Right renal pelvis (tissue), 4 donors: ENCODE results near the gene ADAMTSL1. TPM values are rescaled to one million over a fixed set of nuclear protein-coding genes. Genes with fewer than 3 reads are reported as not detected.

Experiments
- DNase-seq, 4 donors: peaks; one replicate each; pipeline ENCODE4 v3.0.0-alpha.2; 2013; ENCODE audit warnings: low read depth in 4 of 4, low spot score in 3 of 4, missing footprints in 1 of 4
- polyA plus RNA-seq, 4 donors: library from polyadenylated mRNA; unstranded; fragments of 120-200 nt; gene quantifications; one replicate each; pipeline ENCODE4 v1.2.1, GENCODE V29; 2013; ENCODE audit not compliant: insufficient read length in 4 of 4

The ADAMTSL1 gene
- polyA plus RNA-seq, 4 donors: 12.3 to 19.2 (median 16.6) TPM

GRCh38 chr9:18463991-18464390 lies 10.0 kb upstream of the ADAMTSL1 start:
- DNase-seq: no peak

GRCh38 chr9:18466101-18466500 lies 7.9 kb upstream of the ADAMTSL1 start:
- DNase-seq: no peak

GRCh38 chr9:18467696-18468095 lies 6.3 kb upstream of the ADAMTSL1 start:
- no peak for DNase-seq

- DNase-seq: no peak
Observed at GRCh38 chr9:18472435-18472834, 1.5 kb upstream of the ADAMTSL1 start.

- DNase-seq: no peak
Observed at GRCh38 chr9:18472841-18473251, 1.1 kb upstream of the ADAMTSL1 start.

- DNase-seq: no peak
Observed at GRCh38 chr9:18474783-18475182, 830 bp downstream of the ADAMTSL1 start.

GRCh38 chr9:18477121-18477660 lies 3.2 kb downstream of the ADAMTSL1 start:
- DNase-seq: no peak

GRCh38 chr9:18477719-18478118 lies 3.8 kb downstream of the ADAMTSL1 start:
- no peak for DNase-seq

GRCh38 chr9:18478501-18479361 lies 4.8 kb downstream of the ADAMTSL1 start:
- no peak for DNase-seq

GRCh38 chr9:18479405-18479804 lies 5.5 kb downstream of the ADAMTSL1 start:
- DNase-seq: no peak

GRCh38 chr9:18480662-18481093 lies 6.7 kb downstream of the ADAMTSL1 start:
- no peak for DNase-seq

GRCh38 chr9:18482371-18482770 lies 8.4 kb downstream of the ADAMTSL1 start:
- no peak for DNase-seq

GRCh38 chr9:18485714-18486113 lies 11.8 kb downstream of the ADAMTSL1 start:
- DNase-seq: no peak

GRCh38 chr9:18487611-18488010 lies 13.7 kb downstream of the ADAMTSL1 start:
- DNase-seq: no peak

GRCh38 chr9:18488886-18489285 lies 14.9 kb downstream of the ADAMTSL1 start:
- no peak for DNase-seq

GRCh38 chr9:18489861-18490260 lies 15.9 kb downstream of the ADAMTSL1 start:
- no peak for DNase-seq

GRCh38 chr9:18490641-18491370 lies 16.9 kb downstream of the ADAMTSL1 start:
- DNase-seq: no peak

GRCh38 chr9:18492612-18493011 lies 18.7 kb downstream of the ADAMTSL1 start:
- DNase-seq: no peak

GRCh38 chr9:18493451-18493993 lies 19.6 kb downstream of the ADAMTSL1 start:
- DNase-seq: no peak

- DNase-seq: no peak
Observed at GRCh38 chr9:18495065-18495464, 21.1 kb downstream of the ADAMTSL1 start.
